ENCODE measurements around the gene CSNK1D.

GRCh38 chr17:82311971-82312370 lies 38.5 kb upstream of the CSNK1D start:
- TF ChIP-seq CTCF (conservative IDR thresholded peaks at IDR 0.05; ENCODE audit: low read length) (no peak), EZH2phosphoT487 (IDR thresholded peaks at IDR 0.05; ENCODE audit: borderline replicate concordance) (no peak)
